Right lobe of liver (tissue), 6 donors: ENCODE data around the gene TMEM130. TPM values are rescaled to one million over a fixed set of nuclear protein-coding genes. Genes with fewer than 3 reads are reported as not detected.
"Not testable (repeated sequence)": the region's sequence is repeated elsewhere in the genome, so short reads cannot be mapped to it uniquely, and the experiment has no call there.

Experiments used
- ATAC-seq, 4 donors: fragments of 200-7000 bp; cut with Tn5 transposase; one replicate each; pipeline ENCODE4 v1.9.1; 2020; ENCODE audit warnings: mild to moderate bottlenecking in 4 of 4, moderate library complexity in 4 of 4
- DNase-seq, 3 donors: peaks; one replicate each; pipeline ENCODE4 v3.0.0-alpha.2; 2020
- H3K27ac ChIP-seq, 3 donors: fragments of 200-600 bp; one replicate each; pipeline ENCODE4 v1.8.0; 2022
- H3K27me3 ChIP-seq, 2 donors: fragments of 200-600 bp; one replicate each; pipeline ENCODE4 v1.8.0; 2022
- H3K36me3 ChIP-seq, 4 donors: fragments of 200-600 bp; sonication (generic) in 1 of 4; one replicate each; pipeline versions ENCODE4 v1.5.1 to v1.8.0; 2017 to 2022; ENCODE audit warnings: control low read depth in 1 of 4
- H3K4me1 ChIP-seq, 4 donors: fragments of 200-600 bp; sonication (generic) in 1 of 4; one replicate each; pipeline versions ENCODE4 v1.5.1 to v1.8.0; 2017 to 2022; ENCODE audit warnings: control low read depth in 1 of 4
- H3K4me3 ChIP-seq, 3 donors: fragments of 200-600 bp; one replicate each; pipeline ENCODE4 v1.8.0; 2022
- H3K9me3 ChIP-seq, 4 donors: fragments of 200-600 bp; sonication (generic) in 1 of 4; one replicate each; pipeline versions ENCODE4 v1.5.1 to v1.8.0; 2017 to 2022; ENCODE audit warnings: control low read depth in 1 of 4
- CTCF ChIP-seq, 4 donors: fragments of 200-600 bp in 3 of 4; fragments of 450-650 bp in 1 of 4; IDR thresholded peaks; one replicate each; pipeline versions ENCODE4 v1.5.1 to v1.8.0; 2016 to 2022; ENCODE audit warnings: antibody characterized with exemption in 4 of 4, mild to moderate bottlenecking in 2 of 4
- POLR2A ChIP-seq: fragments of 450-650 bp; IDR thresholded peaks from one replicate; pipeline ENCODE4 v1.6.1; 2017; ENCODE audit warnings: antibody characterized with exemption, mild to moderate bottlenecking
- WGBS: methylation state at CpG from one replicate; pipeline ENCODE4 v1.1.6; 2018; ENCODE audit warnings: low coverage, low lambda C conversion rate; ENCODE audit not compliant: insufficient coverage; ENCODE audit errors: missing lambda C conversion rate; 5-methylcytosine and 5-hydroxymethylcytosine counted together
- intact Hi-C, 2 donors: fragments of 100-400 bp; cut with DNase I; formaldehyde crosslinking; loops; one replicate each; pipeline versions ENCODE4 v1.11.2 to v1.14.1; 2022
- total RNA-seq, 6 experiments: library from RNA; depleted of rRNA in 2 of 6; stranded (reverse); fragments of >200 nt in 2 of 6; fragmentation: NEBNext Ultra II Directional in 3 of 6; extraction: Animal tissue kit (Norgen Biotek cat#: 25700) in 3 of 6; gene quantifications; one replicate each; pipeline versions ENCODE4 v1.1.0 to v1.2.4, GENCODE V29; 2016 to 2023
- donor health status: DM: no; HTN: yes; CAD: no.
- donor health status: DM: no; HTN: no; CAD: no.
- donor health status: DM: no; HTN: no; CAD: no.
- donor health status: DM: no; HTN: yes; CAD: no.
- donor health status: DM: no; HTN: yes; CAD: no.

TMEM130 gene
- total RNA-seq, 6 experiments from 2014 or later: not detected

- ATAC-seq: no peak
- intact Hi-C loops: no loop called here
Measured at GRCh38 chr7:98875501-98875900, 5.7 kb upstream of the TMEM130 start.

GRCh38 chr7:98874942-98875341 is 5.1 kb upstream of the TMEM130 start:
- Histone ChIP-seq H3K36me3 (no peaks in the 10 kb centered on the region), H3K9me3 (no peaks in the 10 kb centered on the region), H3K27me3 (peaks cover 0 to 5% of the 10 kb centered on the region in 2 donors), H3K4me1 (peaks cover 0 to 3% (median under 1%) of the 10 kb centered on the region in 4 donors), H3K27ac (no peak overlapping the region), H3K4me3 (no peak overlapping the region)
- no peak for ATAC-seq
- 100% methylated on average over 1 of the region's 1 CpG for WGBS
- no peak for DNase-seq
- TF ChIP-seq POLR2A (no peak), CTCF (IDR thresholded peaks at IDR 0.05) (no peak)
- intact Hi-C loops: no loop called here

More at GRCh38 chr7:98875501-98875900, 5.7 kb upstream of the TMEM130 start:
- Histone ChIP-seq H3K27ac (no peak overlapping the region), H3K9me3 (no peaks in the 10 kb centered on the region), H3K4me3 (no peak overlapping the region), H3K27me3 (peaks cover 0 to 5% of the 10 kb centered on the region in 2 donors), H3K36me3 (no peaks in the 10 kb centered on the region), H3K4me1 (peaks cover 0 to 8% (median 3%) of the 10 kb centered on the region in 4 donors)
- peak in 1 of 3 donors; percentile 19 for DNase-seq
- no peak for TF ChIP-seq POLR2A
- TF ChIP-seq CTCF (IDR thresholded peaks at IDR 0.05): no peak
- 81% methylated on average over 6 of the region's 9 CpGs for WGBS

GRCh38 chr7:98873610-98874009 is 3.8 kb upstream of the TMEM130 start:
- H3K27me3 ChIP-seq, H3K27ac ChIP-seq, H3K4me3 ChIP-seq, H3K36me3 ChIP-seq, H3K4me1 ChIP-seq, H3K9me3 ChIP-seq, ATAC-seq, intact Hi-C loops: not testable (repeated sequence)
- peak in 1 of 3 donors; percentile 19 for DNase-seq
- WGBS: 60% methylated on average over 1 of the region's 11 CpGs

- no peaks in the 10 kb centered on the region for H3K4me1 ChIP-seq
- no peak overlapping the region for H3K27ac ChIP-seq
- intact Hi-C loops: no loop called here
- H3K27me3 ChIP-seq: peaks cover 0 to 5% of the 10 kb centered on the region in 2 donors
- DNase-seq (peak in 1 of 3 donors; percentile 27), ATAC-seq (peak in 3 of 4 donors; percentile 36 to 47 (median 42))
- TF ChIP-seq POLR2A (no peak), CTCF (IDR thresholded peaks at IDR 0.05) (peak in 3 of 4 donors; percentile 20 to 35 (median 34))
- no peak overlapping the region for H3K4me3 ChIP-seq
- WGBS: 52% methylated on average over 7 of the region's 7 CpGs
- no peaks in the 10 kb centered on the region for H3K36me3 ChIP-seq
- no peaks in the 10 kb centered on the region for H3K9me3 ChIP-seq
Measured at GRCh38 chr7:98872328-98872924, 2.6 kb upstream of the TMEM130 start.

GRCh38 chr7:98870807-98871491 is 1.1 kb upstream of the TMEM130 start:
- peaks cover 0 to 5% of the 10 kb centered on the region in 2 donors for H3K27me3 ChIP-seq
- H3K27ac ChIP-seq: no peak overlapping the region
- DNase-seq (peak in 1 of 3 donors; percentile 15), ATAC-seq (no peak)
- WGBS: 71% methylated on average over 7 of the region's 17 CpGs
- no peaks in the 10 kb centered on the region for H3K36me3 ChIP-seq
- TF ChIP-seq POLR2A (no peak), CTCF (IDR thresholded peaks at IDR 0.05) (no peak)
- H3K4me3 ChIP-seq: no peak overlapping the region
- intact Hi-C loops: no loop called here
- no peaks in the 10 kb centered on the region for H3K9me3 ChIP-seq
- no peaks in the 10 kb centered on the region for H3K4me1 ChIP-seq
